ENCODE measurements around the gene GRK5.

GRK5 gene

DNA sequence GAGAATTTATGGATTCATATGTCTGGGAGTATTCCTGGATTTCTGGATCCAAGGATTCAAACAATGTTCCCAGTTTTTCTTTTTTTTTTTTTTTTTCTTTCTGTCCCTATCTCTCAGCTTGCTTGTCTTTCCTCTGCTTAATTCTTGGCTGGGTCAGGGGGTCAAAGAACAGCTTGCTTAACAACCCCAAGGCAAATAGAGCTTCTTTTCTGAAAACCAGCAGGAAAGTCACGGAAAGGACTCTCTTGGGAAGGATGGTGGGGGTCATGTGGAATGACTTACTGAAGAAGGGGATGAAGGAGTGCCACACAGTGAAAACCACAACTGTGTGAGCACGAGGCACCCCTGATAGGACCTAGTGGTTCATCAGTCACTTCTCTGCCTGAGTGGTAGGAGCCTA is 36.1 kb downstream of the GRK5 start:
- Histone ChIP-seq H3K56ac (ENCODE audit: low read length) (no peak overlapping the region), H3K27ac (ENCODE audit: low read depth, low read length) (no peak overlapping the region)
- no CpG with 5 or more reads among the region's 2 CpGs for WGBS (ENCODE audit: extremely low coverage, insufficient coverage, low lambda C conversion rate)

DNA sequence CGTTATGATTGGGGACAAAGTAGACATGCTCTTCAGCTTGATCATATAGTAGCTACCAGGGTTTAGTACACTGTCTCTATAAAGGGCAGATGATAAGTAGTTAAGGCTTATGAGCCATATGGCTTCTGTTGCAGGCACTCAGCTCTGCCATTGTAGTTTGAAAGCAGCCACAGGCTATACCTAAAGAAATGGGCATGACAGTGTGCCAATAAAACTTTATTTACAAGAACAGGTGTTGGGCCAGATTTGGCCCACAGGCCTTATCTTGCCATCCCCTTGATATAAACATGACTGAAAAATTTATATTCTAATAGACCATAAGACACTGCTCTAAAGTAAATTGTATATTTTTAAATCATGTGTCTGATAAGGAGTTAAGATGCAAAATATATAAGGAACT is 36.6 kb downstream of the GRK5 start:
- no peak overlapping the region for H3K4me2 ChIP-seq (ENCODE audit: low read length)
- no peak overlapping the region for H3K23ac ChIP-seq (ENCODE audit: low read length)
- H3K18ac ChIP-seq (ENCODE audit: low read length): no peak overlapping the region
- WGBS (ENCODE audit: extremely low coverage, insufficient coverage, low lambda C conversion rate): no CpG with 5 or more reads among the region's 1 CpG
- H3K79me1 ChIP-seq (ENCODE audit: low read length): no peaks in the 10 kb centered on the region
- no peaks in the 10 kb centered on the region for H3K36me3 ChIP-seq (ENCODE audit: control insufficient read depth, insufficient read depth, low read length)
- H3K4me1 ChIP-seq (ENCODE audit: control insufficient read depth, low read depth, low read length): peaks cover 3% of the 10 kb centered on the region
- no peaks in the 10 kb centered on the region for H3K79me2 ChIP-seq (ENCODE audit: control insufficient read depth, insufficient read depth, low read length)
- H3K27ac ChIP-seq (ENCODE audit: low read depth, low read length): no peak overlapping the region
- H2BK15ac ChIP-seq (replicated peaks; ENCODE audit: low read depth): no peak overlapping the region
- no peak overlapping the region for H3K4me3 ChIP-seq (ENCODE audit: low read length)
- H2BK120ac ChIP-seq (ENCODE audit: low read depth, low read length): no peak overlapping the region
- H2AK5ac ChIP-seq (ENCODE audit: low read length): no peak overlapping the region
- no peak overlapping the region for H4K5ac ChIP-seq (ENCODE audit: low read length)
- no peak overlapping the region for H4K8ac ChIP-seq (ENCODE audit: low read depth, low read length)
- H3K4ac ChIP-seq (ENCODE audit: low read depth, low read length): no peak overlapping the region
- no peak overlapping the region for H3K9ac ChIP-seq (ENCODE audit: low read length)
- no peak overlapping the region for H3K56ac ChIP-seq (ENCODE audit: low read length)
- H3K27me3 ChIP-seq (ENCODE audit: insufficient read depth, low read length, poor library complexity): no peaks in the 10 kb centered on the region
- DNase-seq: no peak
- H2BK5ac ChIP-seq (ENCODE audit: low read length): no peak overlapping the region

More for the DNA sequence above, 36.1 kb downstream of the GRK5 start:
- H3K9ac ChIP-seq (ENCODE audit: low read length): no peak overlapping the region
- no peak overlapping the region for H3K4ac ChIP-seq (ENCODE audit: low read depth, low read length)
- H2BK15ac ChIP-seq (replicated peaks; ENCODE audit: low read depth): no peak overlapping the region
- no peaks in the 10 kb centered on the region for H3K79me1 ChIP-seq (ENCODE audit: low read length)
- H3K4me3 ChIP-seq (ENCODE audit: low read length): no peak overlapping the region
- H4K8ac ChIP-seq (ENCODE audit: low read depth, low read length): no peak overlapping the region
- H3K4me2 ChIP-seq (ENCODE audit: low read length): no peak overlapping the region
- H3K79me2 ChIP-seq (ENCODE audit: control insufficient read depth, insufficient read depth, low read length): no peaks in the 10 kb centered on the region
- no peak overlapping the region for H2BK120ac ChIP-seq (ENCODE audit: low read depth, low read length)
- no peak overlapping the region for H3K23ac ChIP-seq (ENCODE audit: low read length)
- H3K4me1 ChIP-seq (ENCODE audit: control insufficient read depth, low read depth, low read length): peaks cover 3% of the 10 kb centered on the region
- no peak overlapping the region for H4K5ac ChIP-seq (ENCODE audit: low read length)
- H3K18ac ChIP-seq (ENCODE audit: low read length): no peak overlapping the region
- DNase-seq: no peak
- H2BK5ac ChIP-seq (ENCODE audit: low read length): no peak overlapping the region
- H2AK5ac ChIP-seq (ENCODE audit: low read length): no peak overlapping the region
- H3K36me3 ChIP-seq (ENCODE audit: control insufficient read depth, insufficient read depth, low read length): no peaks in the 10 kb centered on the region
- no peaks in the 10 kb centered on the region for H3K27me3 ChIP-seq (ENCODE audit: insufficient read depth, low read length, poor library complexity)

DNA sequence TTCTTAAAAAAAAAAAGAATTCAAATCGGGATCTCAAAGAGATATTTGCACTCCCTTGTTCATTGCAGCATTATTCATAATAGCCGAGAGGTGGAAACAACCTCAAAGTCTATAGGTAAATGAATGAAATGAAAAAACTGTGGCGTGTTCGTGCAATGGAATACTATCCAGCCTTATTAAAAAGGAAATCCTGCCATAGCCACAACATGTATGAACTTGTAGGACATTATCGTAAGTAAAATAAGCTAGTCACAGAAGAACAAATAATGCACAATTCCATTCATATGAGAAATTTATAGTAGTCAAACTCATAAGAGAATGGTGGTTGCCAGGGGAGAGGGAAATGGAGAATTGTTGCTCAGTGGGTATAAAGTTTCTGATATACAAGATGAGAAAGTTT is 37.9 kb downstream of the GRK5 start:
- no peak overlapping the region for H3K9ac ChIP-seq (ENCODE audit: low read length)
- no peak overlapping the region for H3K56ac ChIP-seq (ENCODE audit: low read length)
- no peak overlapping the region for H3K4ac ChIP-seq (ENCODE audit: low read depth, low read length)
- no peak overlapping the region for H3K4me3 ChIP-seq (ENCODE audit: low read length)
- H2BK5ac ChIP-seq (ENCODE audit: low read length): no peak overlapping the region
- H2BK15ac ChIP-seq (replicated peaks; ENCODE audit: low read depth): no peak overlapping the region
- H2BK120ac ChIP-seq (ENCODE audit: low read depth, low read length): no peak overlapping the region
- H3K79me2 ChIP-seq (ENCODE audit: control insufficient read depth, insufficient read depth, low read length): no peaks in the 10 kb centered on the region
- no peaks in the 10 kb centered on the region for H3K27me3 ChIP-seq (ENCODE audit: insufficient read depth, low read length, poor library complexity)
- DNase-seq: no peak
- no peak overlapping the region for H3K23ac ChIP-seq (ENCODE audit: low read length)
- H3K18ac ChIP-seq (ENCODE audit: low read length): no peak overlapping the region
- no CpG with 5 or more reads among the region's 5 CpGs for WGBS (ENCODE audit: extremely low coverage, insufficient coverage, low lambda C conversion rate)
- H2AK5ac ChIP-seq (ENCODE audit: low read length): no peak overlapping the region
- H4K8ac ChIP-seq (ENCODE audit: low read depth, low read length): no peak overlapping the region
- H3K79me1 ChIP-seq (ENCODE audit: low read length): no peaks in the 10 kb centered on the region
- peaks cover 3% of the 10 kb centered on the region for H3K4me1 ChIP-seq (ENCODE audit: control insufficient read depth, low read depth, low read length)
- H3K27ac ChIP-seq (ENCODE audit: low read depth, low read length): no peak overlapping the region
- no peak overlapping the region for H4K5ac ChIP-seq (ENCODE audit: low read length)
- H3K36me3 ChIP-seq (ENCODE audit: control insufficient read depth, insufficient read depth, low read length): no peaks in the 10 kb centered on the region
- no peak overlapping the region for H3K4me2 ChIP-seq (ENCODE audit: low read length)

GRCh38 chr10:119246862-119247549 is 39.6 kb downstream of the GRK5 start:
- Histone ChIP-seq H3K56ac (ENCODE audit: low read length) (no peak overlapping the region), H3K36me3 (ENCODE audit: control insufficient read depth, insufficient read depth, low read length) (no peaks in the 10 kb centered on the region), H3K79me1 (ENCODE audit: low read length) (no peaks in the 10 kb centered on the region), H3K27me3 (ENCODE audit: insufficient read depth, low read length, poor library complexity) (no peaks in the 10 kb centered on the region), H2BK5ac (ENCODE audit: low read length) (no peak overlapping the region), H2BK15ac (replicated peaks; ENCODE audit: low read depth) (no peak overlapping the region), H3K4ac (ENCODE audit: low read depth, low read length) (no peak overlapping the region), H3K79me2 (ENCODE audit: control insufficient read depth, insufficient read depth, low read length) (no peaks in the 10 kb centered on the region), H4K5ac (ENCODE audit: low read length) (no peak overlapping the region), H3K27ac (ENCODE audit: low read depth, low read length) (no peak overlapping the region), H3K4me2 (ENCODE audit: low read length) (no peak overlapping the region), H2AK5ac (ENCODE audit: low read length) (no peak overlapping the region), H3K23ac (ENCODE audit: low read length) (no peak overlapping the region), H4K8ac (ENCODE audit: low read depth, low read length) (no peak overlapping the region), H3K4me3 (ENCODE audit: low read length) (no peak overlapping the region), H3K9ac (ENCODE audit: low read length) (no peak overlapping the region), H3K4me1 (ENCODE audit: control insufficient read depth, low read depth, low read length) (peaks cover 5% of the 10 kb centered on the region), H3K18ac (ENCODE audit: low read length) (no peak overlapping the region), H2BK120ac (ENCODE audit: low read depth, low read length) (no peak overlapping the region)
- WGBS (ENCODE audit: extremely low coverage, insufficient coverage, low lambda C conversion rate): no CpG with 5 or more reads among the region's 16 CpGs
- no peak for DNase-seq

- no peak overlapping the region for H3K4me2 ChIP-seq (ENCODE audit: low read length)
These were observed 40.2 kb downstream of the GRK5 start for GRCh38 chr10:119247550-119247894.

DNA sequence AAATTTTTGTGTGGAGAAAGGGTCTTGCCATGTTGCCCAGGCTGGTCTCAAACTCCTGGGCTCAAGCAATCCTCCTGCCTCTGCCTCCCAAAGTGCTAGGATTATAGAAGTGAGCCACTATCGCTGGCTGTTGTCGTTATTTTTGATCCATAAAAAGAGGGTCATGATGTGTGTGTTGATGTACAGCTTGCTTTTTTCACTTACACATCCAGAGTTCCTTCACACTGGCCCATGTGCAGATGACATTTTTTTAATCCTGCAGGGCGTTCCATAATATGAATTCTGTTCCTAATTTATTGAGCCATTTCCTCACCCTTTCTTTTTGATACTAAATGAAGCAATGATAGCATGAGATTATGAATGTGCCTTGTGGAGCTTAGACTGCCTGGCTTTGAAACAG is 40.8 kb downstream of the GRK5 start:
- no CpG with 5 or more reads among the region's 3 CpGs for WGBS (ENCODE audit: extremely low coverage, insufficient coverage, low lambda C conversion rate)
- DNase-seq: no peak
- no peak overlapping the region for H3K9ac ChIP-seq (ENCODE audit: low read length)
- no peak overlapping the region for H3K56ac ChIP-seq (ENCODE audit: low read length)
- H4K8ac ChIP-seq (ENCODE audit: low read depth, low read length): no peak overlapping the region
- no peak overlapping the region for H4K5ac ChIP-seq (ENCODE audit: low read length)
- H3K79me2 ChIP-seq (ENCODE audit: control insufficient read depth, insufficient read depth, low read length): no peaks in the 10 kb centered on the region
- no peak overlapping the region for H3K4me3 ChIP-seq (ENCODE audit: low read length)
- H2AK5ac ChIP-seq (ENCODE audit: low read length): no peak overlapping the region
- H2BK120ac ChIP-seq (ENCODE audit: low read depth, low read length): no peak overlapping the region
- H3K23ac ChIP-seq (ENCODE audit: low read length): no peak overlapping the region
- H3K4ac ChIP-seq (ENCODE audit: low read depth, low read length): no peak overlapping the region
- H3K4me1 ChIP-seq (ENCODE audit: control insufficient read depth, low read depth, low read length): peaks cover 6% of the 10 kb centered on the region
- no peaks in the 10 kb centered on the region for H3K27me3 ChIP-seq (ENCODE audit: insufficient read depth, low read length, poor library complexity)
- no peak overlapping the region for H3K18ac ChIP-seq (ENCODE audit: low read length)
- H3K4me2 ChIP-seq (ENCODE audit: low read length): no peak overlapping the region
- H3K79me1 ChIP-seq (ENCODE audit: low read length): no peaks in the 10 kb centered on the region
- H3K36me3 ChIP-seq (ENCODE audit: control insufficient read depth, insufficient read depth, low read length): no peaks in the 10 kb centered on the region
- H2BK15ac ChIP-seq (replicated peaks; ENCODE audit: low read depth): no peak overlapping the region
- H3K27ac ChIP-seq (ENCODE audit: low read depth, low read length): no peak overlapping the region
- H2BK5ac ChIP-seq (ENCODE audit: low read length): no peak overlapping the region

More at GRCh38 chr10:119247550-119247894, 40.2 kb downstream of the GRK5 start:
- H3K9ac ChIP-seq (ENCODE audit: low read length): no peak overlapping the region
- H3K4me1 ChIP-seq (ENCODE audit: control insufficient read depth, low read depth, low read length): peaks cover 2% of the 10 kb centered on the region
- H4K5ac ChIP-seq (ENCODE audit: low read length): no peak overlapping the region
- H3K36me3 ChIP-seq (ENCODE audit: control insufficient read depth, insufficient read depth, low read length): no peaks in the 10 kb centered on the region
- H3K18ac ChIP-seq (ENCODE audit: low read length): no peak overlapping the region
- H3K56ac ChIP-seq (ENCODE audit: low read length): no peak overlapping the region
- H3K27me3 ChIP-seq (ENCODE audit: insufficient read depth, low read length, poor library complexity): no peaks in the 10 kb centered on the region
- no peak overlapping the region for H2BK15ac ChIP-seq (replicated peaks; ENCODE audit: low read depth)
- H2AK5ac ChIP-seq (ENCODE audit: low read length): no peak overlapping the region
- no peak overlapping the region for H3K27ac ChIP-seq (ENCODE audit: low read depth, low read length)
- no peak overlapping the region for H3K4me3 ChIP-seq (ENCODE audit: low read length)
- no peak overlapping the region for H2BK5ac ChIP-seq (ENCODE audit: low read length)
- DNase-seq: no peak
- H3K79me1 ChIP-seq (ENCODE audit: low read length): no peaks in the 10 kb centered on the region
- no peak overlapping the region for H3K4ac ChIP-seq (ENCODE audit: low read depth, low read length)
- no peak overlapping the region for H3K23ac ChIP-seq (ENCODE audit: low read length)
- no peak overlapping the region for H2BK120ac ChIP-seq (ENCODE audit: low read depth, low read length)
- no peak overlapping the region for H4K8ac ChIP-seq (ENCODE audit: low read depth, low read length)
- no peaks in the 10 kb centered on the region for H3K79me2 ChIP-seq (ENCODE audit: control insufficient read depth, insufficient read depth, low read length)

All from mesendoderm (in vitro differentiated cells).